GM23338 (cell line): Measurements from ENCODE around the gene PLCH2. TPM values are rescaled to one million over a fixed set of nuclear protein-coding genes. Genes with fewer than 3 reads are reported as not detected.

ENCODE experiments used
- ATAC-seq: fragments of 200-7000 bp; cut with Tn5 transposase; 3 replicates; pipeline ENCODE4 v1.9.1; 2020
- DNase-seq: peaks from one replicate; pipeline ENCODE4 v3.0.0-alpha.2; 2015; ENCODE audit warnings: low spot score
- H2AFZ ChIP-seq: fragments of 200-600 bp; sonication (generic); 2 replicates; pipeline ENCODE4 v1.8.0; 2016; ENCODE audit warnings: antibody characterized with exemption, mild to moderate bottlenecking, moderate library complexity
- H3F3A ChIP-seq: fragments of 200-600 bp; sonication (generic); replicated peaks from 2 replicates; pipeline ENCODE4 v1.8.0; 2017; ENCODE audit warnings: antibody characterized with exemption, mixed run types, low read depth
- H3K27ac ChIP-seq: fragments of 200-600 bp; sonication (generic); 2 replicates; pipeline ENCODE4 v1.6.1; 2016; ENCODE audit warnings: low read depth
- H3K27me3 ChIP-seq: fragments of 200-600 bp; sonication (generic); 2 replicates; pipeline ENCODE4 v1.8.0; 2016; ENCODE audit warnings: mild to moderate bottlenecking, mixed run types, moderate library complexity; ENCODE audit not compliant: insufficient read depth
- H3K36me3 ChIP-seq: fragments of 200-600 bp; sonication (generic); 2 replicates; pipeline ENCODE4 v1.8.0; 2016; ENCODE audit warnings: mild to moderate bottlenecking; ENCODE audit not compliant: insufficient read depth
- H3K4me1 ChIP-seq: fragments of 200-600 bp; sonication (generic); 2 replicates; pipeline ENCODE4 v1.8.0; 2016; ENCODE audit warnings: mild to moderate bottlenecking, moderate library complexity; ENCODE audit not compliant: insufficient read depth
- H3K4me2 ChIP-seq: fragments of 200-600 bp; sonication (generic); 2 replicates; pipeline ENCODE4 v1.7.1; 2017; ENCODE audit warnings: mixed run types
- H3K4me3 ChIP-seq: fragments of 200-600 bp; sonication (generic); 2 replicates; pipeline ENCODE4 v1.6.1; 2016; ENCODE audit warnings: mixed run types
- H3K79me2 ChIP-seq: fragments of 200-600 bp; sonication (generic); replicated peaks from 2 replicates; pipeline ENCODE4 v1.8.0; 2017; ENCODE audit warnings: mild to moderate bottlenecking; ENCODE audit not compliant: insufficient read depth
- H3K9me2 ChIP-seq: fragments of 200-600 bp; sonication (generic); 2 replicates; pipeline ENCODE4 v1.8.0; 2017; ENCODE audit not compliant: insufficient read depth
- H4K20me1 ChIP-seq: fragments of 200-600 bp; sonication (generic); replicated peaks from 2 replicates; pipeline ENCODE4 v1.8.0; 2017; ENCODE audit warnings: mild to moderate bottlenecking; ENCODE audit not compliant: insufficient read depth
- H3K27ac Mint-ChIP-seq: 2 replicates; pipeline ENCODE4 v1.8.0; 2020; ENCODE audit warnings: inconsistent platforms, mild to moderate bottlenecking, moderate library complexity, mixed read lengths
- H3K27me3 Mint-ChIP-seq: 3 replicates; pipeline ENCODE4 v1.8.0; 2022; ENCODE audit warnings: low read depth, mild to moderate bottlenecking, moderate library complexity, mixed read lengths, inconsistent platforms; ENCODE audit not compliant: insufficient read depth, poor library complexity
- H3K36me3 Mint-ChIP-seq: 3 replicates; pipeline ENCODE4 v1.8.0; 2021; ENCODE audit warnings: low read depth, mild to moderate bottlenecking, inconsistent platforms, moderate library complexity, mixed read lengths
- H3K4me1 Mint-ChIP-seq: 3 replicates; pipeline ENCODE4 v1.8.0; 2020; ENCODE audit warnings: mild to moderate bottlenecking, inconsistent platforms, mixed read lengths
- H3K4me3 Mint-ChIP-seq: 3 replicates; pipeline ENCODE4 v1.8.0; 2021; ENCODE audit warnings: moderate library complexity, mild to moderate bottlenecking, inconsistent platforms, mixed read lengths
- H3K9me3 Mint-ChIP-seq: 3 replicates; pipeline ENCODE4 v1.8.0; 2020; ENCODE audit warnings: moderate library complexity, mild to moderate bottlenecking, inconsistent platforms, mixed read lengths
- CREB1 ChIP-seq: fragments of 250-450 bp; sonication (Bioruptor Pico); IDR thresholded peaks from 2 replicates; pipeline ENCODE4 v1.5.0; 2020; ENCODE audit warnings: low read depth, mild to moderate bottlenecking, moderate library complexity
- CTCF ChIP-seq, 2 experiments: fragments of 200-600 bp in 1 of 2; sonication (generic) in 1 of 2; conservative IDR thresholded peaks; 2 replicates each; pipeline versions ENCODE4 v1.5.1 to v1.6.1; 2016 to 2017; ENCODE audit warnings: antibody characterized with exemption in 2 of 2, low read depth in 2 of 2, mild to moderate bottlenecking in 2 of 2, moderate library complexity in 1 of 2
- ETS1 ChIP-seq: IDR thresholded peaks from 2 replicates; pipeline ENCODE4 v1.6.1; 2016; ENCODE audit warnings: antibody characterized with exemption
- EZH2 ChIP-seq: fragments of 200-600 bp; sonication (generic); IDR thresholded peaks from one replicate; pipeline ENCODE4 v1.8.0; 2017; ENCODE audit warnings: antibody characterized with exemption, mild to moderate bottlenecking, low read depth; ENCODE audit not compliant: unreplicated experiment
- EZH2phosphoT487 ChIP-seq: fragments of 200-600 bp; sonication (generic); IDR thresholded peaks from one replicate; pipeline ENCODE4 v1.8.1; 2018; ENCODE audit warnings: antibody characterized with exemption; ENCODE audit not compliant: unreplicated experiment
- JUNB ChIP-seq: IDR thresholded peaks from one replicate; pipeline ENCODE4 v1.6.1; 2016; ENCODE audit warnings: antibody characterized with exemption; ENCODE audit not compliant: unreplicated experiment
- NANOG ChIP-seq: IDR thresholded peaks from 2 replicates; pipeline ENCODE4 v1.6.1; 2016; ENCODE audit warnings: antibody characterized with exemption, borderline replicate concordance
- POLR2AphosphoS5 ChIP-seq: IDR thresholded peaks from 2 replicates; pipeline ENCODE4 v1.6.1; 2016; ENCODE audit warnings: antibody characterized with exemption, low read depth
- REST ChIP-seq: IDR thresholded peaks from one replicate; pipeline ENCODE4 v1.6.1; 2018; ENCODE audit warnings: antibody characterized with exemption; ENCODE audit not compliant: unreplicated experiment
- STAT1 ChIP-seq: IDR thresholded peaks from one replicate; pipeline ENCODE4 v1.6.1; 2016; ENCODE audit warnings: antibody characterized with exemption; ENCODE audit not compliant: unreplicated experiment
- ZNF114 ChIP-seq: fragments of 250-450 bp; sonication (Bioruptor Pico); IDR thresholded peaks from 2 replicates; pipeline ENCODE4 v1.5.0; 2020; ENCODE audit warnings: mild to moderate bottlenecking, moderate library complexity
- ZNF331 ChIP-seq: fragments of 250-450 bp; sonication (Bioruptor Pico); IDR thresholded peaks from 2 replicates; pipeline ENCODE4 v1.5.0; 2020; ENCODE audit warnings: low read depth, mild to moderate bottlenecking, moderate library complexity
- ZNF462 ChIP-seq: fragments of 250-450 bp; sonication (Bioruptor Pico); IDR thresholded peaks from 2 replicates; pipeline ENCODE4 v1.5.0; 2020; ENCODE audit warnings: mild to moderate bottlenecking, moderate library complexity
- polyA plus RNA-seq: library from polyadenylated mRNA; unstranded; fragments of >200 nt; fragmentation: Nextera tagmentation; extraction: Ambion mirVana; gene quantifications from 2 replicates; pipeline ENCODE4 v1.2.1, GENCODE V29; 2016
- total RNA-seq: library from RNA; depleted of rRNA; stranded (reverse); fragments of >200 nt; shearing (Covaris generic); gene quantifications from 2 replicates; pipeline ENCODE4 v1.2.3, GENCODE V29; 2014

Gene PLCH2
- total and polyA plus RNA-seq, 2 experiments from 2014 or later = 0.31 TPM; not detected in 1

GRCh38 chr1:2441746-2442145 is 34.3 kb upstream of the PLCH2 start:
- Mint-ChIP-seq H3K27me3 (peaks cover 9% of the 10 kb centered on the region), H3K4me1 (no peaks in the 10 kb centered on the region), H3K27ac (no peak overlapping the region), H3K4me3 (no peak overlapping the region), H3K9me3 (no peaks in the 10 kb centered on the region), H3K36me3 (no peaks in the 10 kb centered on the region)
- Histone ChIP-seq H3K4me1 (no peaks in the 10 kb centered on the region), H3K4me3 (no peak overlapping the region), H3K36me3 (no peaks in the 10 kb centered on the region), H4K20me1 (no peaks in the 10 kb centered on the region), H3K79me2 (no peaks in the 10 kb centered on the region), H3K27me3 (peaks cover 19% of the 10 kb centered on the region), H2AFZ (no peak overlapping the region), H3K27ac (no peak overlapping the region), H3K9me2 (no peaks in the 10 kb centered on the region), H3F3A (no peaks in the 10 kb centered on the region), H3K4me2 (no peak overlapping the region)
- DNase-seq = no peak
- TF ChIP-seq CREB1 (CRISPR knock-in tag) = no peak
- no peak for TF ChIP-seq ETS1
- no peak for TF ChIP-seq EZH2phosphoT487
- no peak for TF ChIP-seq CTCF (conservative IDR thresholded peaks at IDR 0.05; ENCODE audit: low read depth in 2 of 2)
- no peak for TF ChIP-seq ZNF462 (CRISPR knock-in tag)
- TF ChIP-seq EZH2 = no peak
- no peak for TF ChIP-seq STAT1
- no peak for TF ChIP-seq REST
- no peak for TF ChIP-seq JUNB
- no peak for TF ChIP-seq ZNF114 (CRISPR knock-in tag)
- TF ChIP-seq NANOG = no peak
- no peak for TF ChIP-seq POLR2AphosphoS5
- no peak for TF ChIP-seq ZNF331
- ATAC-seq = no peak
